Keratinocyte (primary cell): Measurements from ENCODE around the gene CD93. TPM values are rescaled to one million over a fixed set of nuclear protein-coding genes. Genes with fewer than 3 reads are reported as not detected.

Experiments used
- DNase-seq: peaks from one replicate; pipeline ENCODE4 v3.0.0-alpha.2; 2011; ENCODE audit warnings: low read depth, missing footprints, low spot score
- FAIRE-seq: peaks from 2 replicates; lab custom pipeline; 2011; peaks lifted over from hg19 to GRCh38; lab: Jason Lieb, UNC
- H2AFZ ChIP-seq: 2 replicates; pipeline ENCODE4 v1.6.0; 2012; ENCODE audit warnings: low read length, control low read depth, inconsistent platforms; ENCODE audit not compliant: control insufficient read depth
- H3K27ac ChIP-seq: 2 replicates; pipeline ENCODE4 v1.5.1; 2011; ENCODE audit warnings: low read length; ENCODE audit not compliant: control insufficient read depth, insufficient read depth
- H3K27me3 ChIP-seq: 3 replicates; pipeline ENCODE4 v1.6.0; 2011; ENCODE audit warnings: low read length; ENCODE audit not compliant: control insufficient read depth, insufficient read depth; ENCODE audit errors: extremely low read depth
- H3K36me3 ChIP-seq, 2 experiments: 2 replicates in 1 of 2; 3 replicates in 1 of 2; pipeline ENCODE4 v1.5.1; 2011; ENCODE audit warnings: low read length in 2 of 2, mild to moderate bottlenecking in 1 of 2; ENCODE audit not compliant: control insufficient read depth in 2 of 2, insufficient read depth in 2 of 2; ENCODE audit errors: extremely low read depth in 1 of 2
- H3K4me1 ChIP-seq: 3 replicates; pipeline ENCODE4 v1.5.1; 2011; ENCODE audit warnings: low read length; ENCODE audit not compliant: control insufficient read depth, insufficient read depth; ENCODE audit errors: extremely low read depth
- H3K4me2 ChIP-seq: 3 replicates; pipeline ENCODE4 v1.6.0; 2011; ENCODE audit warnings: low read depth, low read length; ENCODE audit not compliant: control insufficient read depth, insufficient read depth; ENCODE audit errors: extremely low read depth
- H3K4me3 ChIP-seq, 3 experiments: fragments of 200-600 bp in 1 of 3; sonication (generic) in 1 of 3; 2 replicates in 2 of 3; 3 replicates in 1 of 3; pipeline ENCODE4 v1.5.1; 2011 to 2016; ENCODE audit warnings: low read length in 3 of 3, mild to moderate bottlenecking in 3 of 3, control low read depth in 2 of 3, inconsistent platforms in 1 of 3, low read depth in 1 of 3, mixed read lengths in 1 of 3, mixed run types in 1 of 3, moderate library complexity in 1 of 3; ENCODE audit not compliant: control insufficient read depth in 2 of 3, insufficient read depth in 2 of 3; ENCODE audit errors: extremely low read depth in 1 of 3
- H3K79me2 ChIP-seq: 2 replicates; pipeline ENCODE4 v1.6.0; 2012; ENCODE audit warnings: low read length; ENCODE audit not compliant: control insufficient read depth, insufficient read depth
- H3K9ac ChIP-seq: 3 replicates; pipeline ENCODE4 v1.6.0; 2011; ENCODE audit warnings: low read length; ENCODE audit not compliant: control insufficient read depth, insufficient read depth; ENCODE audit errors: extremely low read depth
- H3K9me1 ChIP-seq: 3 replicates; pipeline ENCODE4 v1.6.0; 2011; ENCODE audit warnings: low read length; ENCODE audit not compliant: control insufficient read depth, insufficient read depth; ENCODE audit errors: extremely low read depth
- H3K9me3 ChIP-seq: 2 replicates; pipeline ENCODE4 v1.5.1; 2012; ENCODE audit warnings: low read depth, low read length; ENCODE audit not compliant: control insufficient read depth
- H4K20me1 ChIP-seq: 3 replicates; pipeline ENCODE4 v1.6.0; 2011; ENCODE audit warnings: low read length; ENCODE audit not compliant: control insufficient read depth, insufficient read depth; ENCODE audit errors: extremely low read depth
- EZH2 ChIP-seq: IDR thresholded peaks from one replicate; pipeline ENCODE4 v1.6.1; 2012; ENCODE audit warnings: inconsistent platforms, mild to moderate bottlenecking, low read length, moderate library complexity
- dilution Hi-C: fragments of 300-500 bp; cut with MboI; formaldehyde crosslinking; loops from one replicate; pipeline ENCODE4 v1.7.0; 2020; ENCODE audit warnings: low sequenced_read_pairs; ENCODE audit not compliant: extremely low pct_ligation_motif_present
- polyA plus RNA-seq, 5 experiments: library from polyadenylated mRNA; depleted of rRNA in 3 of 5; stranded (reverse) in 3 of 5; stranded (forward) in 1 of 5; unstranded in 1 of 5; fragments of >200 nt; gene quantifications; 1 replicate in 1 of 5; 2 replicates in 3 of 5; 3 replicates in 1 of 5; pipeline versions ENCODE4 v1.2.1 to v1.2.3, GENCODE V29; 2011 to 2012; ENCODE audit warnings: missing spikeins in 2 of 5, low read depth in 1 of 5, low replicate concordance in 1 of 5
- TF ChIP-seq, protein P1 (sequence below), 3 experiments: IDR thresholded peaks in 1 of 3; conservative IDR thresholded peaks in 1 of 3; optimal IDR thresholded peaks in 1 of 3; 2 replicates in 2 of 3; 3 replicates in 1 of 3; pipeline versions ENCODE3 to v1.5.1; 2011; ENCODE audit warnings: low read length in 3 of 3, mild to moderate bottlenecking in 3 of 3, moderate library complexity in 2 of 3, control low read depth in 1 of 3, inconsistent platforms in 1 of 3; ENCODE audit not compliant: insufficient read depth in 2 of 3; ENCODE audit errors: extremely low read depth in 1 of 3

Gene CD93
- polyA plus RNA-seq, 1 donor (not counting 4 experiments of a cell fraction or from before 2014, with no cell fraction given), result not detected

DNA sequence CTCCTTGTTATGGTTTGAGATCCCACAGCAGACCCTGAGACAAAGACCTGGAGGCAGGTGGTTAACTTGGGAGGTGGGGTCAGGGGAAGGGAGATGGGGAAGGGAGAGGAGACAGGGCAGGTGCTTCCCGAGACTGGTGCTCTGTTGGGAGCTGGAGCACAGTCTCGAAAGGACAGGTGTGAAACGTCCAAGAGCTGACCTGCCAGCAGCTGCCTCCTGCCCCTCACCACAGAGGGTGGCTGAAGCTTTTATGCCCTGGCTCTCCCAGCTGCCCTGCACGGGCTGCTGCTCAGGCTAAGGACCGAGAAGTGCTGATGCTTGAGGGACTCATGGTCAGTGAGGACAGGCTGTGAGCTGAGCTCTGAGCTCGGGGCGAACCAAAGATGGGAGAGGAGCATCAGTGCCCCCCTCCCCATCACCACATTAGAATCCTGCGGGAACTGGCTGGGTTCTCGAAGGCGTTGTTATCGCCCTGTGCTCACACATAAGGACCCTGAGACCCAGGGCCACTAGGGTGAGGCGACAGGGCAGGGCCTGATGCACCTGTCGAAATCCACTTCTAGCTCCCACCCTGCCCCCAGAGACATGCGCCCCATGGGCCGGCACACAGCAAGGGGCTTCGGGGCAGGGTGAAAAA lies 25.3 kb upstream of the CD93 start:
- no peak overlapping the region for H2AFZ ChIP-seq
- dilution Hi-C loops, result no loop called here
- H3K27ac ChIP-seq, result no peak overlapping the region
- H3K9ac ChIP-seq, result no peak overlapping the region
- H3K9me1 ChIP-seq, result no peaks in the 10 kb centered on the region
- H3K4me2 ChIP-seq, result no peak overlapping the region
- no peak overlapping the region for H3K4me3 ChIP-seq
- no peaks in the 10 kb centered on the region for H4K20me1 ChIP-seq
- H3K36me3 ChIP-seq, result no peaks in the 10 kb centered on the region
- FAIRE-seq (no peak), DNase-seq (no peak)
- TF ChIP-seq, protein P1, sequence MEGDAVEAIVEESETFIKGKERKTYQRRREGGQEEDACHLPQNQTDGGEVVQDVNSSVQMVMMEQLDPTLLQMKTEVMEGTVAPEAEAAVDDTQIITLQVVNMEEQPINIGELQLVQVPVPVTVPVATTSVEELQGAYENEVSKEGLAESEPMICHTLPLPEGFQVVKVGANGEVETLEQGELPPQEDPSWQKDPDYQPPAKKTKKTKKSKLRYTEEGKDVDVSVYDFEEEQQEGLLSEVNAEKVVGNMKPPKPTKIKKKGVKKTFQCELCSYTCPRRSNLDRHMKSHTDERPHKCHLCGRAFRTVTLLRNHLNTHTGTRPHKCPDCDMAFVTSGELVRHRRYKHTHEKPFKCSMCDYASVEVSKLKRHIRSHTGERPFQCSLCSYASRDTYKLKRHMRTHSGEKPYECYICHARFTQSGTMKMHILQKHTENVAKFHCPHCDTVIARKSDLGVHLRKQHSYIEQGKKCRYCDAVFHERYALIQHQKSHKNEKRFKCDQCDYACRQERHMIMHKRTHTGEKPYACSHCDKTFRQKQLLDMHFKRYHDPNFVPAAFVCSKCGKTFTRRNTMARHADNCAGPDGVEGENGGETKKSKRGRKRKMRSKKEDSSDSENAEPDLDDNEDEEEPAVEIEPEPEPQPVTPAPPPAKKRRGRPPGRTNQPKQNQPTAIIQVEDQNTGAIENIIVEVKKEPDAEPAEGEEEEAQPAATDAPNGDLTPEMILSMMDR (optimal IDR thresholded peaks at IDR 0.05 in 1 of 3, IDR thresholded peaks at IDR 0.05 in 1 of 3, conservative IDR thresholded peaks at IDR 0.05 in 1 of 3; ENCODE audit: extremely low read depth in 1 of 3, insufficient read depth in 2 of 3, low read length in 3 of 3), result no peak
- TF ChIP-seq EZH2, result no peak
- no peaks in the 10 kb centered on the region for H3K27me3 ChIP-seq
- peaks cover 8% of the 10 kb centered on the region for H3K4me1 ChIP-seq
- H3K9me3 ChIP-seq, result no peaks in the 10 kb centered on the region
- no peaks in the 10 kb centered on the region for H3K79me2 ChIP-seq

DNA sequence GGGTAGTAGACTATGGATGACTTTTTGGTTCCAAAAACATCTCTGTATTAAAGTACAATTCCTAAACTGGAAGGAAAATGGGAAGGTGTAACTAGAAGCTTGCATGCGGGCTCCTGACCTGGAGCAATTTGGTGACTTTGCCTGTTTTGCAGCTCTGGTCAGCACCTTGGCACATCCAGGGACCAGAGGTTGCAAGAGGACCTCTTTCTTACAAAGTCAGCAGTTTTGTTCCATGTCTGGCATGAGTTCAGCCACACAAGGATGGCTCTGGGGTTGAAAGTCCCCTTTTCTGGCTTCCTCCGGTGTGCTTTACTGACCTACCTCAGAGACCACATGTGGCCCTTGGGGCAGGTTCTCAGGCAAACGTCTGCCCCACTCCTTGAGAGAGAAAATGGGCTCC lies 22.7 kb upstream of the CD93 start:
- H3K4me2 ChIP-seq, result no peak overlapping the region
- H3K9ac ChIP-seq, result no peak overlapping the region
- FAIRE-seq (no peak), DNase-seq (no peak)
- no peak overlapping the region for H3K27ac ChIP-seq
- TF ChIP-seq, protein P1 (optimal IDR thresholded peaks at IDR 0.05 in 1 of 3, IDR thresholded peaks at IDR 0.05 in 1 of 3, conservative IDR thresholded peaks at IDR 0.05 in 1 of 3; ENCODE audit: extremely low read depth in 1 of 3, insufficient read depth in 2 of 3, low read length in 3 of 3), result no peak
- TF ChIP-seq EZH2, result no peak
- no peaks in the 10 kb centered on the region for H3K4me1 ChIP-seq
- dilution Hi-C loops, result no loop called here
- H3K9me1 ChIP-seq, result no peaks in the 10 kb centered on the region
- no peaks in the 10 kb centered on the region for H3K79me2 ChIP-seq
- no peaks in the 10 kb centered on the region for H3K9me3 ChIP-seq
- no peaks in the 10 kb centered on the region for H3K27me3 ChIP-seq
- no peak overlapping the region for H2AFZ ChIP-seq
- H4K20me1 ChIP-seq, result no peaks in the 10 kb centered on the region
- no peaks in the 10 kb centered on the region for H3K36me3 ChIP-seq
- no peak overlapping the region for H3K4me3 ChIP-seq
